Lung (tissue), 12 donors: ENCODE results near the gene ZSCAN10. TPM values are rescaled to one million over a fixed set of nuclear protein-coding genes. Genes with fewer than 3 reads are reported as not detected.
A peak's percentile ranks its signal among the peaks of the same experiment; 100 is the strongest.

Experiments
- ATAC-seq: fragments of 200-7000 bp; cut with Tn5 transposase; one replicate; pipeline ENCODE4 v1.9.1; 2020; ENCODE audit warnings: moderate number of reproducible peaks; ENCODE audit not compliant: insufficient read depth, low FRiP score
- DNase-seq, 3 donors: peaks; one replicate each; pipeline ENCODE4 v3.0.0-alpha.2; 2013 to 2017
- H3K27ac ChIP-seq, 2 donors: one replicate each; pipeline ENCODE4 v1.5.1; 2013; ENCODE audit warnings: mild to moderate bottlenecking in 2 of 2, moderate library complexity in 2 of 2, control low read depth in 1 of 2, inconsistent platforms in 1 of 2, low read depth in 1 of 2, low read length in 1 of 2
- H3K27me3 ChIP-seq, 3 donors: one replicate each; pipeline ENCODE4 v1.5.1; 2013; ENCODE audit warnings: low read length in 2 of 3; ENCODE audit not compliant: control insufficient read depth in 3 of 3, insufficient read depth in 3 of 3
- H3K36me3 ChIP-seq, 4 donors: one replicate each; pipeline ENCODE4 v1.5.1; 2013; ENCODE audit warnings: low read length in 4 of 4, mild to moderate bottlenecking in 1 of 4, moderate library complexity in 1 of 4; ENCODE audit not compliant: control insufficient read depth in 4 of 4, insufficient read depth in 4 of 4
- H3K4me1 ChIP-seq, 5 donors: one replicate each; pipeline ENCODE4 v1.5.1; 2013; ENCODE audit warnings: low read length in 5 of 5, mild to moderate bottlenecking in 2 of 5, moderate library complexity in 1 of 5; ENCODE audit not compliant: control insufficient read depth in 5 of 5, insufficient read depth in 5 of 5
- H3K4me3 ChIP-seq: one replicate; pipeline ENCODE4 v1.5.1; 2013; ENCODE audit warnings: mild to moderate bottlenecking, control low read depth, moderate library complexity
- H3K9ac ChIP-seq, 2 donors: one replicate each; pipeline ENCODE4 v1.5.1; 2013; ENCODE audit warnings: low read length in 2 of 2, control low read depth in 1 of 2; ENCODE audit not compliant: insufficient read depth in 1 of 2
- H3K9me3 ChIP-seq, 4 donors: one replicate each; pipeline ENCODE4 v1.5.1; 2013; ENCODE audit warnings: low read length in 3 of 4, mild to moderate bottlenecking in 1 of 4, moderate library complexity in 1 of 4; ENCODE audit not compliant: control insufficient read depth in 4 of 4, insufficient read depth in 3 of 4
- CTCF ChIP-seq: IDR thresholded peaks from 2 replicates; pipeline ENCODE4 v1.5.1; 2012; ENCODE audit warnings: mild to moderate bottlenecking; ENCODE audit errors: control extremely low read depth, extremely low read depth
- WGBS, 2 donors: extraction: QIAGEN DNeasy Blood & Tissue Kit; methylation state at CpG; one replicate each; pipeline ENCODE4 v1.1.7; 2013; 5-methylcytosine and 5-hydroxymethylcytosine counted together
- polyA plus RNA-seq, 2 donors: library from polyadenylated mRNA; stranded (reverse); fragments of 200-250 nt; gene quantifications; one replicate each; pipeline ENCODE4 v1.2.1, GENCODE V29; 2013
- total RNA-seq, 2 donors: library from RNA; depleted of rRNA in 1 of 2; stranded (reverse); fragments of >200 nt in 1 of 2; gene quantifications; one replicate each; pipeline ENCODE4 v1.2.1, GENCODE V29; 2014 to 2021
- donor health status: control.
- donor health status: control.
- donor health status: Bipolar disorder and iron deficiency.
- donor health status: healthy.
- donor health status: DM: yes; HTN: yes; CAD: no.

Gene ZSCAN10
- total and polyA plus RNA-seq, 4 donors = 0.02 to 0.21 TPM; not detected in 2

GRCh38 chr16:3094289-3095027 is 4.6 kb downstream of the ZSCAN10 start:
- 86 to 91% methylated on average over 22 of the region's 22 CpGs for WGBS, 2 donors
- H3K27ac ChIP-seq = no peak overlapping the region
- H3K9me3 ChIP-seq = no peaks in the 10 kb centered on the region
- H3K36me3 ChIP-seq = no peaks in the 10 kb centered on the region
- no peak overlapping the region for H3K4me3 ChIP-seq
- H3K4me1 ChIP-seq = peaks cover 0 to 4% (median under 1%) of the 10 kb centered on the region in 5 donors
- H3K27me3 ChIP-seq = peaks cover 0 to 13% (median 12%) of the 10 kb centered on the region in 3 donors
- no peak overlapping the region for H3K9ac ChIP-seq
- ATAC-seq (no peak), DNase-seq (peak in 1 of 3 donors; percentile 17)
- no peak for TF ChIP-seq CTCF

- H3K4me1 ChIP-seq = peaks cover 0 to 13% (median 3%) of the 10 kb centered on the region in 5 donors
- no peak for TF ChIP-seq CTCF
- ATAC-seq (no peak), DNase-seq (no peak)
- H3K9ac ChIP-seq = no peak overlapping the region
- no peaks in the 10 kb centered on the region for H3K9me3 ChIP-seq
- no peaks in the 10 kb centered on the region for H3K36me3 ChIP-seq
- no peak overlapping the region for H3K27ac ChIP-seq
- H3K27me3 ChIP-seq = peaks cover 0 to 6% (median 1%) of the 10 kb centered on the region in 3 donors
- H3K4me3 ChIP-seq = no peak overlapping the region
- 75 to 85% methylated on average over 16 to 20 of the region's 20 CpGs for WGBS, 2 donors
Observed at GRCh38 chr16:3092501-3092941, 6.6 kb downstream of the ZSCAN10 start.

- Histone ChIP-seq H3K27me3 (peaks cover 0 to 3% (median 0%) of the 10 kb centered on the region in 3 donors), H3K36me3 (no peaks in the 10 kb centered on the region), H3K27ac (no peak overlapping the region), H3K9me3 (no peaks in the 10 kb centered on the region), H3K9ac (no peak overlapping the region), H3K4me3 (no peak overlapping the region), H3K4me1 (peaks cover 0 to 14% (median 3%) of the 10 kb centered on the region in 5 donors)
- TF ChIP-seq CTCF = no peak
- 88 to 89% methylated on average over 8 of the region's 8 CpGs for WGBS, 2 donors
- DNase-seq (no peak), ATAC-seq (no peak)
Observed at GRCh38 chr16:3091551-3091950, 7.5 kb downstream of the ZSCAN10 start.
